Epithelial cell of prostate (primary cell): Measurements from ENCODE around the gene CPPED1.
"Not testable (repeated sequence)": the region's sequence is repeated elsewhere in the genome, so short reads cannot be mapped to it uniquely, and the experiment has no call there.

Source experiments
- DNase-seq: peaks from one replicate; pipeline ENCODE4 v3.0.0-alpha.2; 2011; ENCODE audit warnings: low read depth, low spot score
- H3K27ac ChIP-seq: fragments of 450-650 bp; 2 replicates; pipeline ENCODE4 v1.5.1; 2017; ENCODE audit warnings: mild to moderate bottlenecking

CPPED1 gene

DNA sequence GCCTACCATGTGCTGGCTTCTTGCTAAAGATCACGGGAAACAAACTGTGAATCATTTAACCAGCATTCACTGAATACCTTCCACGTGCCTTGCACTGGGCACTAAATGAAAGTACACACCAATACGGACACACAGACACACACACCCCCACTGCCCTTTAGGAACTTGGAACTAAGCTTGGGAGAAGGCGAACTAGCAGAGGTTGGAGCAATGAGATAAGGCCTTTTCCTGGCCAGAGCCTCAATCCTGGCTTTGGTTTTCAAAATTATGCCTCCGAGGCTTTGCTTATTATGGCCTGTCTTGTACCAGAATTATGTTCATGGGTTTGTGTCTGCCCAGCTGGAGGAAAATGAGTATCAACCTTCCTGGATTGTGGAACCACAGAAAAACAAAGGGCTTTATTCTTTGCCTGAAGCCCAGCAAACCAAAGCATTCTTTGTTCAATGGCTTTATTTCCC lies 32.3 kb downstream of the CPPED1 start:
- DNase-seq: no peak
- no peak overlapping the region for H3K27ac ChIP-seq

DNA sequence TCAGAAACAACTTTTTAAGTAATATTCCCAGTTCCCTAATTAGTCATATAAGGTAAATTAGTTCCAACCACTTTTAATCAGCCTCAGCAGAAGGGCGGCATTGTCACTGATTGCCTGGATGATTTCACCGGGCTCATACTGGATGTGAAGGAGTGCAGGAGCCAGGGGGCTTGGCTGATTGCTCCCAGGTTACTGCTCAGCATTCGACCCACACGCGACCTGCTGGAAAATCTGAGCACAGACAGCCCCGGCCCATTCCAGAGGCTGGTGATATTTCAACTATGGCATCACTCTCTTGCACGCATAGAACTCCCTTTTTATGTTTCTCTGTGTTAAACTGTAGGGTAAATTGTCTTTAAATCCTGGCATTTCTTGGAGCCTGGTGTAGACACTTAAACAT lies 34.2 kb downstream of the CPPED1 start:
- H3K27ac ChIP-seq: no peak overlapping the region

DNA sequence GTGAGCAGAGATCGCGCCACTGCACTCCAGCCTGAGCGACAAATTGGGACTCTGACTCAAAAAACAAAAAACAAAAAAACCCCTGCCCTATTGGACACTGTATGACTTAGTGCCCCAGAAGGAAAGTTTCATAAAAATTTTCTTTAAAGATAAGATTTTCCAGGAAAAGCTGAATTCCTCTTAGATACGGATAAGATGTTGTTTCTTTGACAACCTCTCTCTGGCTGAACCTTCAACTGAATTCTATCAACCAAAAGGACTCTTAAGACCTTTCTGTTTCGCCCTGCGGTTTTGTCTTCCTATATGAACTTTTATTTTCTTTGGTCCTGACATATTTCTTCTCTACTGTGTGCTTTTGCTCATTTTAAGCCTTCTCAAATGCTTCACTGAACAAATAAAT lies 35.8 kb downstream of the CPPED1 start:
- DNase-seq: no peak
- no peak overlapping the region for H3K27ac ChIP-seq

More for the DNA sequence above, 34.2 kb downstream of the CPPED1 start:
- DNase-seq: no peak

DNA sequence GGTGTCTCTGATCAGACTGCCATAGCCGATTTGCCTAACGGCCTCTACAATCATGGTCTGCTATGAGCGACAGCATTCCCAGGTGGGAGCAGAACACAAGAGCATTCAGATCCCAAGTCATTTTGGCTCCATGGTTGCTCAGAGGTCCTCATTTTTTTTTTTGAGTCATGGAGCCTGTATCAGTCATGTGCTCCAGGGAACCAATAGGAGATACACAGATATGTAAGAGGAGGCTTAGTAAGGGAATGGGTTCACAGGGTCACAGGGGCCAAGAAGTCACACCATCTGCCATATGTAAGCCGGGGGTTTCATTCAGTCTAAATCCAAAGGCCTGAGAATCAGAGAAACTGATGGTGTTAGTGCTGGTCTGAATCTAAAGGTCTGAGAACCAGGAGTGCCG lies 36.8 kb downstream of the CPPED1 start:
- H3K27ac ChIP-seq: no peak overlapping the region

DNA sequence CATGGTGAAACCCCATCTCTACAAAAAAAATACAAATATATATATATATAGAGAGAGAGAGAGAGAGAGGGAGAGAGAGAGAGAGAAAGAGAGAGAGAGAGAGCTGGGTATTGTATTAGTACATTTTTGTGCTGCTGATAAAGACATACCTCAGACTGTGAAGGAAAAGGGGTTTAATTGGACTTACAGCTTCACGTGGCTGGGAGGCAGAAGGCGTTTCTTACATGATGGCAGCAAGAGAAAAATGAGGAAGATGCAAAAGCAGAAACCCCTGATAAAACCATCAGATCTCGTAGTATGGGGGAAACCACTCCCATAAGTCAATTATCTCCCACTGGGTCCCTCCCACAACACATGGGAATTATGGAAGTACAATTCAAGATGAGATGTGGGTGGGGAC lies 37.5 kb downstream of the CPPED1 start:
- not testable (repeated sequence) for DNase-seq, H3K27ac ChIP-seq

More for the DNA sequence above, 36.8 kb downstream of the CPPED1 start:
- no peak for DNase-seq

DNA sequence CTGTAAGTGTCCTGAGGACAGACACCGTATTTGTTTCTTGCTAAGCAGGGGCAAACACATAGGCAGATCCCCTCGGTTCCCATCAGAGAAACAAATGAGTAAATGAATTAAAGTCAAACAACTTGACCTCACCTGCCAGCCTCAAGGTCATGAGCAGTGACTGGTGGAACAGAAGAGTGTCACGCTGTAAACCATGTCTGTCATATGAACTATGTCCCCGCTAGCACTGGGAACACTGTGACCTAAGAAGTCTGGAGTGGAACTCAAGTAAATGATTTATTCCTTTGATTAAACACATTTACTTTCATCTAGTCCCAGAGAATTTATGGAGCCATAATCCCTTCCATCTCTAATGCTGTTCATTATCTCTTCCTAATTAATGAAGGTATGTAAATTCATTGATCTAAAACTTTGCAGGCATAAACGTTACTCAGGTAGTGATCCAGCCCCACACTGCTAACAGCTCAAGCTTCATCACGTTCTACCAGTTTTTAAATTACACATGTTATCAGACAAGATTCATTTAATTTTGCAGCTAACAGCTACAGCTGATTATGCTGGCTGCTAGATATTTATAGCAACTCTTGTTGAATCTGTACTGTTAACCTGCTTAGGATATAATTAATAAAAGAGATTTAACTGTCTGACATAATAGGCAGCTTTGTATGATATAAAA lies 38.7 kb downstream of the CPPED1 start:
- H3K27ac ChIP-seq: no peak overlapping the region
- no peak for DNase-seq

DNA sequence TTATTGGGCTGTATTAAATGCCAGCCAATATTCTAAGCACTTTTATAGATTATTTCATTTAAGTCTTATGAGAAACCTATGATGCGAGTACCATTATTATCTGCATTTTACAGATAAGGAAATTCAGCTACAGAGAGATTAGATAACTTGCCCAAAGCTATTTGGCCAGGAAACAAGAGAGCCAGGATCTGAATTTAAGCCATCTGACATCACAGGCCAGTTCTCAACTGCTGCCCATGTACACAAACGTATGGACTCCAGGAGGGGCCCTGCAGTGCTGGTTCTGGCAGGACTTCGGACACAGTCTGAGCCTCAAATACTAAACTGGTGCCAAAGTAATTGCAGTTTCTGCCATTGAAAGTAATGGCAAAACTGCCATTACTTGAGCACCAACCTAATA lies 40.2 kb downstream of the CPPED1 start:
- DNase-seq: no peak
- no peak overlapping the region for H3K27ac ChIP-seq

DNA sequence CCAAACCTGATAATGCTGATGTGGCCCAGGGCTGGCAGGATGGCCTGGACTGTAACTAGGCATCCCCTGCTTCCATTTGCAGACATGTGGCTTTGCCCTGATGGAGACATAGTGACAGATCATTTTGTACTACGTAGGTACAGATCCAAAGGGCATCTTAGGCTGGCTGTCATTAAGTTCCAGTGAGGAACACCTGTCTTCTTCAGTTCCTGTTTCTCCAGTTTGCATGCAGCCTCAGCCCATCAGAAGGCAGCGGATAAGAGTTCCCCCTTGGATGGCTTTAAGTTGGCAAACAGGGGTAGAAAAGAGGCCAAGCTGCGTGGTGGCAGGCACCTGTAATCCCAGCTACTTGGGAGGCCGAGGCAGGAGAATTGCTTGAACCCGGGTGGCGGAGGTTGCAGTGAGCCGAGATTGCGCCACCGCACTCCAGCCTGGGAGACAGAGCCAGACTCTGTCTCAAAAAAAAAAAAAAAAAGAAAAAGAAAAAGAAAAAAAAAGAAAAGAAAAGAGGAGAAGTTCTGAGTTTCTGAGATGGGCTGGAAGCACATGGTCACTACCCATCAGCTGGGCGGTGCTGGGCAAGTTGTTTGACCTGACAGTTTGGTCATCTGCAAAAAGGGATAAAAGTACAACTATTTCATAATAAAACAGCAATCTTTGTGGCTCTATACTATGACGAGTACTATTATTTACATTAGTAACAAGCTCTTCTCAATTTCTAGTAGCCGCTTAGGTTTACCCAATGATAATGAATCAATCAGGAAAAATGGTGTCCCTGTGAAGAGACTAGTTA lies 42.7 kb downstream of the CPPED1 start:
- no peak for DNase-seq
- H3K27ac ChIP-seq: no peak overlapping the region

DNA sequence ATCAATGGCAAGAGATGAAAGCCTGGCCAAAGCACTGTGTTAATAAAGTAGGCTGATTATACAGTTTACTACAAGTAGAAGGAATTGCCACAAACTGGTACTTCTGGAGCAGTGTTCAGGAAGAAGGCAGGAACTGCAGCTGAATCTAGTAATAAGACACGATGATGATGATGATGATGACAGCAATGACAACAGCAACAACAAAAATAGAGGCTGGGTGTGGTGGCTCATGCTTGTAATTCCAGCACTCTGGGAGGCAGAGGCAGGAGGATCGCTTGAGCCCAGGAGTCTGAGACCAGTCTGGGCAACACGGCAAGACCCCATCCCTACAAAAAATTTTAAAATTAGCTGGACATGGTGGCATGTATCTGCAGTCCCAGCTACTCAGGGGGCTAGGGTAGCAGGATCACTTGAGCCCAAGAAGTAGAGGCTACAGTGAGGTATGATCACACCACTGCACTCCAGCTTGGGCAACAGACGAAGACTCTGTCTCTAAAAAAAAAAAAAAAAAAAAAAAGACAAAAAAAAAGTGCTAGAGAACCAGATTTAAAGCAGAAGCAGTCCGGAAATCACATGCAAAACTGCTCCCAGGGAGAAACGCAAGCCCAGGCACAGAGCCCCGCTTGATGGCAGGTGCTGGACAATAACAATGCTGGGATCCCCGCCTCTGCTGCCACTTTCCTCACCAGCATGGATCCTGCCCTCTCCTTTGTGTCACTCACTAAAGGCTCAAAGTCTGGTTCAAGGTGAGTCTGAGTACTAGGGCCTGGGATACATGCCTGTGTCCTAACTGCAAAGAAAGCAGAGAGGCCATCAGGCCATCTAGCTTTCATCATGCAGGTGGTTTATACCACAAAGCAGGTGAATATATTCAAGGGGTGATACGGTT lies 44.8 kb downstream of the CPPED1 start:
- H3K27ac ChIP-seq: no peak overlapping the region
- no peak for DNase-seq

DNA sequence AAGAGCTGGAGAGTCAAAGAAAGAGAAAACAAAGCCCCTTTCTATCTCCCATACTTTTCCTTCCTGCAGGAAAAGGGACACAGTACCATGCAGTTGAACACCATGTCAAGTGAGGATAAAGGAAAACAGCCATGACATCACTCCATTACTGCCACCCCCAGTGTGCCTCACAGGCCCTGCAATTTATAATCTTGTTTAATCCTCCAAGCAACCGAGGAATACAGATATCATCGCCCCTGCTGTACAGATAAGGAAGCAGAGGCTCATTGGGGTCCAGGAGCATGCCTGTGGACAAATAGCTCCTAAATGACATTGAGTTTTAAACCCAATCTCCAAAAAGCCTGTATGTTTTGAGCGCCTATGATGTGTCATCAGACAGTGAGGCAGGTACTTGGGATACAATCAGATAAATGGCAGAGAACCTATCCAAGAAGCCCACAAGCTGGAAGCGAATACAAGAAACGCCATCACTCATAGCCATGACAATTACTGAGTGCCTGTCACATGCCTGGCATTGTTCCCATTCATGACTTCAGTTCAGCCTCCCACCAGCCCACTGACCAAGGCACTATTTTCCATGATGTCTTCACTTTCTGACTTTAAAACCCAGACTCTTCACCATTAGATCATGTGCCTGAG lies 45.5 kb downstream of the CPPED1 start:
- DNase-seq: no peak
- no peak overlapping the region for H3K27ac ChIP-seq

DNA sequence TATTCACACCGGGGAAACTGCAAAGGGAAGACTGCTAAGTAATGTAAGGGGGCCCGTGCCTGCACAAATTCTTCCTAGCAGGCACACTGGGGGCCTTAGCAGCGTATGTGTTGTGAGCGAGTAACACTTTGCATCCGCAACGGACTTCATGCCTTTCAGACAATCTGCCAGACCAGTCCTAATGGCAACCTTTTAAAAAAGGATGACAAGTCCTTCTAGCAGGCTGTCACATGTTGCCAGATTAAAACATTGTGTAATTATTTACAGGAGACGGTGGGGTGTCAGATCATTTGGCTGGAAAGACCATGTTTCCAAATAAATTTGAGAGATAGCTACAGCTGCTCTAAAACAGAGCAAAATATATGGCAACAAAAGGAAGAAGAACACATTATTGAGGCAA lies 46.1 kb downstream of the CPPED1 start:
- H3K27ac ChIP-seq: no peak overlapping the region
- no peak for DNase-seq

DNA sequence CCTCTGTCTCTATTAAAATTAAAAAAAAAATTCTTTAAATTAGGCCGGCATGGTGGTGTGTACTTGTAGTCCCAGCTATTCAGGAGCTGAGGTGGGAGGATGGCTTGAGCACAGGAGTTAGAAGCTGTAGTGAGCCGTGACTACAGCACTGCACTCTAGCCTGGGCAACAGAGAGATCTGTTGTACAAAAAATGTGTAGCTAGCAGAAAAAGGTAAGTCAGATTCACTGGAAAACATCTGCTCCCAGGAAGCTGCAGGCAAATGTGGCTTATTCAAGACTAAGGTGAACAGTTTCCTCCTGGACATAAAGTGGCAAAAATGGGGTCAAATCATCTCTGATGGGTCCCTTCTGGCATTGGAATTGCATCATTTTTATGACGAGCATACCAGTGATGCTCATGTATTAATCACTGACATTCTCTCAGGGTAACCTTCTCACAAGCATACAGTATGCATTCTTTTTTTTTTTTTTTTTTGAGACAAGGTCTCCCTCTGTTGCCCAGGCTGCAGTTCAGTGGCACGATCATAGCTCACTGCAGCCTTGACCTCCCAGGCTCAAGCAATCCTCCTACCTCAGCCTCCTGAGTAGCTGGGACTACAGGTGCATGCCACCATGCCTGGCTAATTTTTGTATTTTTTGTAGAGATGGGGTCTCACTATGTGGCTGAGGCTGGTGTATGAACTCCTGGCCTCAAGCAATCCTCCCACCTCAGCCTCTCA lies 48.7 kb downstream of the CPPED1 start:
- no peak overlapping the region for H3K27ac ChIP-seq
- DNase-seq: no peak

DNA sequence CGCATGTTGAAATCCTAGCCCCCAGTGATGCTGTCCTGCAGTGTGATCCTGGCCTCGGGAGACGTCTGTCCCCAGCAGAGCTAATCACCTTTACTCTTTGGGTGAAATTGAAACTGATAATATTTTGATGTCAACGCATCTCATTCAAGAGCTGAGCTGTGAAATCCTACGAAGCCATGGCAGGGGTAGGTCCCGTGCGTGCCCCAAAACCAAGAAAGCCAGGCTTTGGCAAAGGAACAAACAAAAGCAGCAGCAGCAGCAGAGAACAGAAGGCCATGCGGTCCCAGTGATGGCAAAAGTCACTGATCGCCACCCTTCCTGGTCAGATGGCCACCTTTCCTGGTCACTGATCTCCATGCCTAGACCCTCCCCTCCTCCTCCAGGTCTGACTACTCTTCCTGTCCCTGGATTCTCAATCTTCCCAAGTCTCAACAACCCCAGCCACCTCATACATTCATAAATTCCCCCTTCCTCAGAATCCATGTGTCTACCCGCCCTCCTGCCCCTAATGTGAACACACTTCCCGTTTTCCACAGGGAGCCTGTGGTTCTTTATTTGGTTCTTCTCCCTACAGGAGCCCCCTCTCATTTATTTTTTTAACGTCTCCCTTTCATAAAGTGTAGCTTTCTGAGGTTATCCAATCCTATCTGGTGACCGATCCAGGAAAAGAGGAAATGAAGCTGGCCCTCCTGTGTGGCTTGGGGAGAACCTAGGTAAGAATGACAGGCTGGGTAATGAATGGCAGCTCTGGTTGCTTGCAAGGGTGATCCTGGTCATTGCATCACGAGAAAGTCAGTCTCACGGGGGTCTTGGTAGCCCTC lies 50.3 kb downstream of the CPPED1 start:
- H3K27ac ChIP-seq: no peak overlapping the region
- no peak for DNase-seq

DNA sequence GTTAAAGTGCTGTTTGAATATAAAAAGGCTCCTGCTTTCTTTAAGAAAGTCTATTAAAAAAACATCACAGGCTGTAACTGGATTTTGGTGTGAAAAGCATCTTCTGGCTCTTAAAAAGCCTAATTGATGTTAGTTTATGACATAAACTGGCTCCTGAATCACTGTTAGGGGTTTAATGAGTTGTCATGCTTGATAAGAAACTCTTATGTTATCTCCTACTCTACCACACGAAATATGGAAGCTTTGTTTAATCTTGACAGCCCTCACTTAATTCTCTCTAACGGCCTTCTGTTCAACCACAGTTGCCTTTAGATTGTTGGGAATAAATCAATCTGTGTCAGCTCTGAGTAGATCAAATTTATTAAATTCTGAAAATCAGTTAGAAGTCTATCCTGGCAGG lies 51.5 kb downstream of the CPPED1 start:
- no peak overlapping the region for H3K27ac ChIP-seq
- no peak for DNase-seq

DNA sequence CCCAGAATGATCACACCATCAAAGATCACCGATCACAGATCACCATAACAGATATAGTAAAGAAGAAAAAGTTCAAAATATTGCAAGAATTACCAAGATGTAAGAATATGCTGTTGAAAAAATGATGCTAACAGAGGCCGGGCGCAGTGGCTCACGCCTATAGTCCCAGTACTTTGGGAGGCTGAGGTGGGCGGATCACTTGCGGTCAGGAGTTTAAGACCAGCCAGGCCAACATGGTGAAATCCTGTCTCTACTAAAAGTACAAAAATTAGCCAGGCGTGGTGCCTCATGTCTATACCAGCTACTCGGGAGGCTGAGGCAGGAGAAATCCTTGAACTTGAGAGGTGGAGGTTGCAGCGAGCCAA lies 53.2 kb downstream of the CPPED1 start:
- DNase-seq: no peak
- H3K27ac ChIP-seq: no peak overlapping the region

DNA sequence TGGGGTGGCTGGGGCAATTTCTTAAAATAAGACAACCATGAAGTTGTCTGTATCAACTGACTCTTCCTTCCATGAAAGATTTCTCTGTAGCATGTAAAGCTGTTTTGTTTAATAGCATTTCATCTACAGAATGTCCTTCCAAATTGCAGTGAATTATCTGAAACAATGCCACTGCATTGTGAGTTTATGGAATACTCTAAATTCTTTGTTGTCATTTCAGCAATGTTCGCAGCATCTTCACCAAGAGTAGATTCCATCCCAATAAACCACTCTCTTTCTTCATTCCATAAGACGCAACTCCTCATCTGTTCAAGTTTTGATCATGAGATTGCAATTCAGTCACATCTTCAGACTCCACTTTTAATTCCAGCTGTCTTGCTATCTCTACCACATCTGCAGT lies 54.6 kb downstream of the CPPED1 start:
- H3K27ac ChIP-seq: no peak overlapping the region
- DNase-seq: no peak

DNA sequence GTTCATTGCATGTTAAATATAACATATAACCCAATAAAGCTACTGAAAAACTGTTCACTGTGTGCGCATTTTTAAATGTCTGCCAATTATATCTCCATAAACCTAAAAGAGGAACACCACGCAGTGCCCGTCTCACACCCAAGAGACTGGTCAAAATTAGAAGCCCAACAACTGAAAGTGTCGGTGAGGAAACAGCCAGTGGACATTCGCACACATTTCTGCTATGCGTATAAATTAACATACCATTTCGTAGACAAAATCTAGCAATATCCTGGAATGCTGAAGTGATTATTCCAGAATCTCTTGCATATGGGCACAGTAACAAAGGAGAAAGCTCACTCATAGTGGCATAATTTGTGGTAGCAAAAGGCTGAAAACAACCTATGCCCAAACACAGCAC lies 55.9 kb downstream of the CPPED1 start:
- no peak for DNase-seq
- no peak overlapping the region for H3K27ac ChIP-seq

DNA sequence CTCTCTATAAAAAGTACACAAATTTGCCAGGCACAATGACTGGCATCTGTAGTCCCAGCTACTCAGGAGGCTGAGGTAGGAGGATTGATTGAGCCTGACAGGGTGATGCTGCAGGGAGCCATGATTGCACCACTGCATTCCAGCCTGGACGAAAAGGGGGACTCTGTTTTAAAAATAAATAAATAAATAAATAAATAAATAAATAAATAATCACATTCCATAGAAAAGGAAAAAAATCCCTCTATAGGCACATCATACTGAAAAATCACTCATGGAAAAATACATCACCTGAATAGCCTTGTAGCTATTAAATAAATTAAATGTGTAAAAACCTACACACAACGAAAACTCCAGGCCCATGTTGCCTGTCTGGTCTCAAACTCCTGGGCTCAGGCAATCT lies 56.4 kb downstream of the CPPED1 start:
- no peak for DNase-seq
- no peak overlapping the region for H3K27ac ChIP-seq

DNA sequence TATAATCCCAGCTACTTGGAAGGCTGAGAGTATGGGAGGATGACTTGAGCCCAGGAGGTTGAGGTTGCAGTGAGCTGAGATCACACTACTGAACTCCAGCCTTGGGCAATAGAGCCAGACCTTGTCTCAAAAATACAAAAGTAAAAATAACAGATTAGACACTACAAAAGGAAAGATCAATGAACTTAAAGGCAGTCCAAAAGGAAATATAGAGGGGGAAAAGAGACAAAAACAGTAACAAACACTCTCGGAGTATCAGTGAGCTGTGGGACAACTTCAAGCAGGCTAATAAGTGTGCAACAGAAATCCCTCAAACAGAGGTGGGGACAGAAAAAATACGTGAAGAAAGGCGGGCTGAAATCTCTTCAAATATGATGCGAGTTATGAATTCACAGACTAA lies 58.8 kb downstream of the CPPED1 start:
- DNase-seq: no peak

More for the DNA sequence above, 58.8 kb downstream of the CPPED1 start:
- H3K27ac ChIP-seq: no peak overlapping the region
